Stomach (tissue), 4 donors: ENCODE measurements around the gene OLIG2.

ENCODE experiments used
- CTCF ChIP-seq, 7 experiments: fragments of 450-650 bp in 4 of 7; fragments of 200-600 bp in 3 of 7; sonication (generic) in 3 of 7; IDR thresholded peaks; one replicate each; pipeline ENCODE4 v1.5.1; 2016 to 2019; ENCODE audit warnings: antibody characterized with exemption in 7 of 7, control low read depth in 2 of 7, mild to moderate bottlenecking in 1 of 7
- POLR2A ChIP-seq, 4 donors: fragments of 450-650 bp; IDR thresholded peaks; one replicate each; pipeline ENCODE4 v1.6.1; 2016; ENCODE audit warnings: antibody characterized with exemption in 4 of 4, control low read depth in 2 of 4, mild to moderate bottlenecking in 1 of 4, moderate library complexity in 1 of 4
- POLR2AphosphoS5 ChIP-seq, 3 donors: sonication (generic); formaldehyde crosslinking; IDR thresholded peaks; one replicate each; pipeline ENCODE4 v1.6.1; 2016; ENCODE audit warnings: antibody characterized with exemption in 3 of 3

GRCh38 chr21:33029975-33030461 lies 4.3 kb downstream of the OLIG2 start:
- TF ChIP-seq POLR2A (IDR thresholded peaks at IDR 0.05) (no peak), CTCF (IDR thresholded peaks at IDR 0.05) (no peak), POLR2AphosphoS5 (IDR thresholded peaks at IDR 0.05) (no peak)
